ENCODE results near the gene ALK.

Gene ALK

DNA sequence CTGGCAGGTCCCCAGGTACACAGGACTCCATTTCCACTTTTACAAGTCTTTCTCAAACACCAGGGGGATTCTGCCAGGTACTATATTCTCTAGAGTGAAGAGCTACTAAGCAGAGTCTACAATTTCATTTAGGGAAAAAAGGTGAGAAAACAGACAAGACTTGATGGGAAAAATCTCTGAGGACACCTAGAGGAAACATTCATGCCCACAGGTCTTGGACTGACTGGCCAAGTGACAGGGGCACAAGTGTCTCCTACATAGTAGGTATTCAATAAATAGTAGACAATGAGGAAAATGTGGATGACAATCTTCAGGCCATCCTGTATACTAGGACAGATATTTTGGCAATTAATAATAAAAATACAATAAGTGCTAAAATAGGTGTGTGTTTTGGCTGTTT is 577.6 kb downstream of the ALK start:
- no peak for DNase-seq (ENCODE audit: low read depth in 2 of 3, low spot score in 1 of 3)

DNA sequence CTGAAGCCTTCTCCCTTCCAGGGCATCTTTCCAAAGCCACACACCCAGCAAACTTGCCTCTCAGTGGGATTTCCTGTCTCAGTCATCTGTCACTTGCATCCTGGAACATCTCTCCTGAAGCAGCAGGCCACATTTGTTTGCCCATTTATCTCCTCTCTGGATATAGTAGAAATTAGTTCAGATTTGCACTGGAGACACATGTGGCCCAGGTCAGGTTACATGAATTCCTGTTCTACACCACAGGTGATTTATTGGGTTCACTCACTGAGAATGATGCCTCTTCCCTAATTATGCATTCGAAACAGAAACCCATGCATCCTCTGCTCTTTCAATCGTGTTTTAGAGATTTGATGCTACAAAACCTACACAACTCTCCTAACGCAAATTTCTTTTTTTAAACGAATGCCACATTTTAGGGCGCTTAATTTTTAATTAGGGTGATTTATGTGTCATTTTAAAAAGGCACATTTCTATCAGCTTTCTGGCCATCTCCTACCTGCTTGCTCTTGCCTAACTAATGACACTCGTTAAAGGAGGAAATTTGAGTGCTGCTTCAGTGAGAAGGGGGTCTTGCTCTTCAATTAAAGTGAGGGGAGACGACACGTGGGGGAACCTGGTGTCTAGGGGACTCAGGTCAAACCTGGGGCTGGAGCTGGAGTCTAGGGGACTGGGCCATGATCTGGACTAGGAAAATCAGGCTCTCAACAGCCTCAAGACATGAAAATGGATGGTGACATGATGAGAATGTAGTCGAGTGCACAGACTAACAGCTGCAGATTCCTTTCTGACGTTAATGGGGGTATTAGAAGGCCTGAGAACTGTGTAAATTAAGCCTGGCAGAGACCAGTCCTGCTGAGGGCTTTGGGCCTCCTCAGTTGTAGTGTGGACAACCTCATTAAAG is 584.8 kb downstream of the ALK start:
- no peak for DNase-seq (ENCODE audit: low read depth in 2 of 3, low spot score in 1 of 3)

DNA sequence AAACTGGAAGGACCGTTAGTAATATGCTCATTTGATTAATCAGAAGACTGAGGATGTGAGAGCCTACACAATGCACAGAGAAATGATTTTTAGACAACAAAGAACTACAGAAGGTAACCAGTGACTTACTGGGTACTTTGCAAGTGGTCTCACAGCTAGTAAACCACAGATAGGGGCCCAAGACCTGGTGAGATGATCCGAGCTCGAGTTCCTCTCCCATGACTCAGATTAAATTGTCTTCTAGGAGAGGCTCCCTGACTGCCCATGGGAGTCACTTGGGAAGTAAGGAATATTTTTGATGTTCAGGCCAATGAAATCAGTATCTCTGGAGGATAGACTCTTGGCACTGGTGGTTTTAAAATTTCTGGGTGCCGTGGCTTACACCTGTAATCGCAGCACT is 586.0 kb downstream of the ALK start:
- no peak for DNase-seq (ENCODE audit: low read depth in 2 of 3, low spot score in 1 of 3)

DNA sequence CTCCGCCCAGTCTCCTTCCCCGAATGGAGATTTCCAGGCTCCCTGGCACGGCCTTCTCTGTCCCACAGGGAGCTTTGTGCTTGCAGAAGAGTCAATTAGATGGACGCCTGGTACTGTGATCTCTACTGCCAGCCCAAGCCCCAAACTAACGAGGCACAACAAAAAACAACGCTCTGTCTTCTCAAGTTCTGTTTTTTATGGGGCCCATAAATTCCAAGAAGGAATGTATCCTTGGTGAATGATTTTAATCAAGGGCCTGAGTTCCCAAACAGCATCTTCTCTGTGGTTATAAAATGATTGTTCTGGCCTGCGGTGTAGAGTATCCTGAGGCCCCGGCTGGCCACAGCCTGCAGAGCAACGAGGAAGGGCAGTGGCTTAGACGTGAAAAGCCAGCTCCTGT is 586.7 kb downstream of the ALK start:
- no peak for DNase-seq (ENCODE audit: low read depth in 2 of 3, low spot score in 1 of 3)

GRCh38 chr2:29332540-29332939 is 588.8 kb downstream of the ALK start:
- DNase-seq (ENCODE audit: low read depth in 2 of 3, low spot score in 1 of 3): no peak

DNA sequence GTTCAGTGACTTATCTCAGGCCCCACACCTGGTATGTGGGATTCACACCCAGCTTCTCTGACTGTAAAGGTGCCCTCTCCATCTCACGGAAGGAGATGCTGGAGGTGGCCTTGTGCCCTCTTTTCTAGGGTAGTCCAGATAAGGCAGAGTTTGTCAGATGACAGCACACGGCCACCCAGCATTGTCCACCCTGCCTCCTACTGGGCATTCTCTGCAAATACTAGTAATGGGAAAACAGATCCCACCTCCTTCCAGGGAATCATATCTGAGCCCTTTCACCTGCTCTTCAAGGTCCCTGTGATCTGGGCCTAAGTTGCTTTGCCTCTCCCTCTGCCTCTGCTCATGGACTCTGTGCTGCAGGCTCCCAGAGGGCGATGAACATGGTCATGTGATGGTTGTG is 591.5 kb downstream of the ALK start:
- DNase-seq (ENCODE audit: low read depth in 2 of 3, low spot score in 1 of 3): no peak

DNA sequence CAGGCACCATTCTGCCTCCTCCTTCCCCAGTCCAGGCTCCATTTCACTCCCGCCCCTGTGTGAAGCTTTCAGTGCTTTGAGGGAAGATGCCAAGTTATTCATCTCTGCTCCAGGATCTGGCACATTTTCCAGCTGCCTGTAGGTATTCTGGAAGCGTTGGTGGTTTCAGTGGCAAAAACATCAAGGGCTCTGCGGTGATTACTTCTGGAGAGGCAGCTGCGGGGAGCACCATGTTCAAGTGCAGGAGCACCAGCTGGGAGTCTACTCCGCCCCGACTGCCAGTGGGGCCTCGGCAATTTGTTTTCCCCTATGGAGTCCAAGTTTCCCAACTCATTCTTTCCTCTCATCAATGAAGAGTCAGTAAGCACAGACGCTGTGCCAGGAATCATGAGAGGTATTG is 594.5 kb downstream of the ALK start:
- no peak for DNase-seq (ENCODE audit: low read depth in 2 of 3, low spot score in 1 of 3)

DNA sequence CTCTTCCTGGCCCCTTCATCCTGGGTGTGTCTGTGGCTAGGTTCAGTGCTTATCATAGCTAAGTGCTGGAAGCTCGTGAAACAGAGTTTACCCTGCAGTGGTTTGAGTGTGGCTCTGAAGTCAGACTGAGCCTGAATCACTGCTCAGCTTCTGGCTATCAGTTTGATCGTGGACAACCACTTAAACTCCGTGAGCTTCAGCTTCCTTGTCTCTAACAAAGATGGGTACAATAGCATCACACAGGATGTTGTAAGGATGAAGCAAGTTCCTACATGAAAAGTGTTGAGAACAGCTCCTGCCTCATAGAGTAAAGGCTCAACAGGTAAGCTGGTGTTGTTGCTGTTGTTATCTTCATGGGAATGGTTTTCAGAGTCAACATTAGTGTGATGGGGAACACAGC is 595.8 kb downstream of the ALK start:
- DNase-seq (ENCODE audit: low read depth in 2 of 3, low spot score in 1 of 3): no peak

- no peak for DNase-seq (ENCODE audit: low read depth in 2 of 3, low spot score in 1 of 3)
Observed at GRCh38 chr2:29323961-29324360, 597.4 kb downstream of the ALK start.

GRCh38 chr2:29323301-29323700 is 598.1 kb downstream of the ALK start:
- no peak for DNase-seq (ENCODE audit: low read depth in 2 of 3, low spot score in 1 of 3)

DNA sequence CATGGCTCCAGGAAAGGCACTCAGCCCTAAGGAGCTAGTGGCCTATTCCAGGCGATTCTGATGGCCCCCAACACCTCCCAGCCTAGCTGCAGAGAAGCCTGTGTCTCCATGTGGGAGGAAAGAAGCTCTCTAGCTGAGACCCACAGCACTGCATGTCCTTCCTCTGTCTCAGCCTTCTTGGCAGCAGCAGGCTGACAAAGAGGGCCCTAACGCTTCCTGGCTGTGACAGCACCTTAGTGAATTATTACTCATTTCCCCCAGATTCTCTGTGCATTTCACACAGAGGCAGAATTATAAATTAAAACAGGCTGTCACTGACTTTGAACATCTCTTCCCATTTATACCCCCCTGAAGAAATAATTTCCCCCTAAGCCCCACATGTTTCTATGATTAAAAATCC is 599.4 kb downstream of the ALK start:
- no peak for DNase-seq (ENCODE audit: low read depth in 2 of 3, low spot score in 1 of 3)

GRCh38 chr2:29317801-29318485 is 603.4 kb downstream of the ALK start:
- no peak for DNase-seq (ENCODE audit: low read depth in 2 of 3, low spot score in 1 of 3)

- no peak for DNase-seq (ENCODE audit: low read depth in 2 of 3, low spot score in 1 of 3)
Observed at GRCh38 chr2:29317077-29317517, 604.3 kb downstream of the ALK start.

- peak; percentile 39 to 47 (median 41) for DNase-seq (ENCODE audit: low read depth in 2 of 3, low spot score in 1 of 3)
Observed at GRCh38 chr2:29314816-29315571, 606.4 kb downstream of the ALK start.

DNA sequence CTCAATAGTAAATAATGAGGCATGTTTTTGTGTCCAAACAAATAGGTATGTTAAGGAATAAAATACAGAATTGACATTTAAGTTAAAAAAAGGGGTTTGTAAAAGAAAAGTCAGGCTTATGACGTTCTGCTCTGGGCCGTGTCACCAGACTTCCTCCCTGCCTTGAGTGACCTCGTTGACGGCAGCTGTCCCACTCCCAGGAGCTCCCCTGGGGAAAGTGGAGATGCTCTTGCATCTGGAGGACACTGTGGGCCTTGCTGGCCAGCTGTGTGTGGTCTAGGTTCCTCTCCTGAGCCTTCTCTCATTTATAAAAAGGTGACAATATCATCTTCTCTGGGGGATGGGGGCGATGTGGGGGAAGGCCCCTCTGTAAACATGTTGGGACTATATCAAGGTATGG is 609.9 kb downstream of the ALK start:
- DNase-seq (ENCODE audit: low read depth in 2 of 3, low spot score in 1 of 3): no peak

GRCh38 chr2:29310650-29311348 is 610.6 kb downstream of the ALK start:
- no peak for DNase-seq (ENCODE audit: low read depth in 2 of 3, low spot score in 1 of 3)

DNA sequence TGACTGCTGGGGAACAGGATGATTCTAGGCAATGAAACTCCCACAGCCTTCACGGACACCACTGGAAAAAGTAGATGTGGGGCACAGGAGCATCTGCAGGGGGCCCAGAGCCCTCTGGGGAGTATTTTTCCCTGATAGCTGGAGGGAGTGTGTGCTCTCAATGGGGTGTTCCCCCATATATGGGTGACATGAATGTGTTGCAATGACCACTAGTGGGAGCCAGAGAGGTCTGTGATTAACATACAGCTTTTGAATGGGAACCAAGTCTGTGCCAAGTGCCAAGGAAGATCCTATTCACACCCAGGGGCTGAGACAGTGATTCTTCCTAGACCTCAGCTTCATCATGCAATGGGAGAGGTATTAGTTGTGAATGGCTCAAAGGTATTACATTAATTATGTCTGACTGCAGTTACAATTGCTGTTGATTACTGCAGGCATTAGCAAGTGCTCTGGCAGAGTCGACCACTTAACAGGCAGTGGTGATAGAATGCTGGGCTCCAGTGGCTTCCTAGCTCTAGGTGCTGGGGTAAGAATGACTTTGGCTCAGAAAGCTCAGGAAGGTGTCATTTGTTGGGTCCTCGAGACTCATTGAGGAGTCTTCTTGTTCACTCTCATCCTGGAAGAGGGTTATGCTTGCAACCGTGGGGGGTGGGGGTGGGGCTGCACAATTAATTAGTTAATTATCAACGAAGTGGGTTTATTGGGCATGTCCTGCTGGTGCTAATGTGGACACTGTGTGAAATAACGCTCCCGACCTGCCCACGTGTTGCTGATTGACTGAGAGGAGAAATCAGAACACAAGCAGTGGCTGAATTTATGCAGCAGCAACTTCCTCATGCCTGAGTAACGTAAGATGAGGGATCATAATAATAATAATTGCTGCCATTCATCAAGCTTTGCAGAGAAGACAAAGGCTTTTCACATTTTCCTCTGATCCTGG is 612.0 kb downstream of the ALK start:
- DNase-seq (ENCODE audit: low read depth in 2 of 3, low spot score in 1 of 3): peak in 2 of 3 donors; percentile 20 to 65

DNA sequence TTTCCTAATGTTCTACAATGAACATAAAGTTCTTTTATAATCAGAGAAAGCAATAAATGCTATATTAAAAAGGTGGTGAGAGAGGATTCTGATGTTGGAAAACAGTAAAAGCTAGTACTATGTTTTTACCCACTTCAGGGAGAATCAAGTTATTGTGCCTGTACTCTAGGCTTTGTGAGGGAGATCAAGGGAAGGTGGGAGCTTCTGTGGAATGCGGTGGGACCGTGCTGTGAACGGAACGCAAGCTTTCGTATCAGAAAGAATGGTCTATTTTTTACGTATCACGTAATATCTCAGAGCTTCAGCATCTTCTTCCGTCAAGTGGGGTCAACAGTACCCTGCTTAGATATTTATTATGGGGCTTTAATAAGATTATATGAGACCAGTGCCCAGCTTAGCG is 613.0 kb downstream of the ALK start:
- DNase-seq (ENCODE audit: low read depth in 2 of 3, low spot score in 1 of 3): no peak

GRCh38 chr2:29307519-29307918 is 613.9 kb downstream of the ALK start:
- DNase-seq (ENCODE audit: low read depth in 2 of 3, low spot score in 1 of 3): no peak

- no peak for DNase-seq (ENCODE audit: low read depth in 2 of 3, low spot score in 1 of 3)
Observed at GRCh38 chr2:29305762-29306161, 615.6 kb downstream of the ALK start.

All from stimulated activated CD4-positive, alpha-beta T cell treated with anti-CD3 and anti-CD28 coated beads, Interleukin-12 subunit alpha, Interleukin-12 subunit beta, amount 100 ng/mL, for 48 hours (primary cell).